ENCODE data around the gene UBR4. TPM values are rescaled to one million over a fixed set of nuclear protein-coding genes. Genes with fewer than 3 reads are reported as not detected.

UBR4 gene
- total RNA-seq, 1 donor = 149 TPM

GRCh38 chr1:19088717-19089442 is 121.2 kb downstream of the UBR4 start:
- Histone ChIP-seq H3K4me3 (ENCODE audit: insufficient read depth, low read length) (no peak overlapping the region), H3K27ac (ENCODE audit: low read depth, low read length) (no peak overlapping the region), H4K20me1 (ENCODE audit: insufficient read depth, low read length) (no peaks in the 10 kb centered on the region), H3K9me3 (ENCODE audit: low read depth, low read length) (no peaks in the 10 kb centered on the region), H3K36me3 (ENCODE audit: insufficient read depth, low read length) (peaks cover 94% of the 10 kb centered on the region), H3K27me3 (ENCODE audit: insufficient read depth, low read length) (no peaks in the 10 kb centered on the region), H3K4me2 (ENCODE audit: insufficient read depth, low read length) (no peak overlapping the region), H3K79me2 (ENCODE audit: insufficient read depth, low read length) (no peaks in the 10 kb centered on the region), H2AFZ (ENCODE audit: low read length) (no peak overlapping the region), H3K4me1 (ENCODE audit: insufficient read depth, low read length) (no peaks in the 10 kb centered on the region)
- DNase-seq (ENCODE audit: insufficient read length, low spot score, missing footprints) = no peak
- TF ChIP-seq CTCF (IDR thresholded peaks at IDR 0.05; ENCODE audit: extremely low read depth, low read depth, low read length) = no peak

GRCh38 chr1:19087737-19088594 is 122.1 kb downstream of the UBR4 start:
- no peak for DNase-seq (ENCODE audit: insufficient read length, low spot score, missing footprints)
- Histone ChIP-seq H3K4me3 (ENCODE audit: insufficient read depth, low read length) (no peak overlapping the region), H2AFZ (ENCODE audit: low read length) (no peak overlapping the region), H3K4me1 (ENCODE audit: insufficient read depth, low read length) (no peaks in the 10 kb centered on the region), H3K27me3 (ENCODE audit: insufficient read depth, low read length) (no peaks in the 10 kb centered on the region), H3K4me2 (ENCODE audit: insufficient read depth, low read length) (no peak overlapping the region), H3K27ac (ENCODE audit: low read depth, low read length) (no peak overlapping the region), H3K79me2 (ENCODE audit: insufficient read depth, low read length) (no peaks in the 10 kb centered on the region), H4K20me1 (ENCODE audit: insufficient read depth, low read length) (no peaks in the 10 kb centered on the region), H3K9me3 (ENCODE audit: low read depth, low read length) (no peaks in the 10 kb centered on the region), H3K36me3 (ENCODE audit: insufficient read depth, low read length) (peaks cover 94% of the 10 kb centered on the region)
- no peak for TF ChIP-seq CTCF (IDR thresholded peaks at IDR 0.05; ENCODE audit: extremely low read depth, low read depth, low read length)

GRCh38 chr1:19087017-19087736 is 122.9 kb downstream of the UBR4 start:
- Histone ChIP-seq H3K4me2 (ENCODE audit: insufficient read depth, low read length) (no peak overlapping the region), H3K9me3 (ENCODE audit: low read depth, low read length) (no peaks in the 10 kb centered on the region), H3K79me2 (ENCODE audit: insufficient read depth, low read length) (no peaks in the 10 kb centered on the region), H3K27ac (ENCODE audit: low read depth, low read length) (no peak overlapping the region), H4K20me1 (ENCODE audit: insufficient read depth, low read length) (no peaks in the 10 kb centered on the region), H3K4me3 (ENCODE audit: insufficient read depth, low read length) (no peak overlapping the region), H3K27me3 (ENCODE audit: insufficient read depth, low read length) (no peaks in the 10 kb centered on the region), H2AFZ (ENCODE audit: low read length) (no peak overlapping the region), H3K36me3 (ENCODE audit: insufficient read depth, low read length) (peaks cover 94% of the 10 kb centered on the region), H3K4me1 (ENCODE audit: insufficient read depth, low read length) (no peaks in the 10 kb centered on the region)
- DNase-seq (ENCODE audit: insufficient read length, low spot score, missing footprints) = no peak
- TF ChIP-seq CTCF (IDR thresholded peaks at IDR 0.05; ENCODE audit: extremely low read depth, low read depth, low read length) = no peak

All from osteoblast (primary cell).